GM04503 (cell line): ENCODE measurements around the gene C2orf69.

ENCODE experiments used
- DNase-seq: peaks from one replicate; pipeline ENCODE4 v3.0.0-alpha.2; 2012; ENCODE audit warnings: low read depth

Gene C2orf69

GRCh38 chr2:199914372-199914958, 3.4 kb downstream of the C2orf69 start:
- no peak for DNase-seq

GRCh38 chr2:199916980-199917379, 5.9 kb downstream of the C2orf69 start:
- DNase-seq = no peak

DNA sequence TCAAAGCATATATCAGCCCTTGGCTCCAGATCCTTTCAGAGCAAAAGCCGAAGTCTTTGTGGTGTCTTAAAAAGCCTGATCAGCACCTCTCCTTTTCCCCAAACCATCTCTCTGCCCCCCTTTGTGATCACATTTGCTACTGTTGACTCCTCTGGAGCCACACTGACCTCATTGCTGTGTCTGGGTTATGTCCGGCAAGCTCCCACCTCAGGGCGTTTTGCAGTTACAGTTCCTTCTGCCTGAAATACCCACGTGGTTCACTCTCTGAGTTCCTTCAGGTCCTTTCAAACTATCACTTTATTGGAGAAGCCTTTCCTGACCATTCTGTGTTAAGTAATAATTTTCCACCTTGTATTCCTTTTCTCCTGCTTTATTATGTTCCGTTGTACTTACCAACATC, 11.8 kb downstream of the C2orf69 start:
- no peak for DNase-seq

DNA sequence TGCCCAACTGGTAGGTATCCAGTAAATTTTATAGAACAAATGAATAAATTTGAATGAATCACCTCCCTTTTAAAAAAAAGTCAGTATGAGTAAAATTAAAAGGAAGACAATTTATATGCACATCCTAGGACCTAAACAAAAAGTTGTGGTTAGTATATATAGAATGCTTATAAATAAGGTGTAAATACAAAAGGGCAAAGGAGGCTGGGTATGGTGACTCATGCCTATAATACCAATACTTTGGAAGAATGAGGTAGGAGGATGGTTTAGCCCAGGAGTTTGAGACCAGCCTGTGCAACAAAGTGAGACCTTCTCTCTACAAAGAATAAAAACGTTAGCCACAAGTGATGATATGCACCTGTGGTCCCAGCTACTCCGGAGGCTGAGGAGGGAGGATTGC, 12.8 kb downstream of the C2orf69 start:
- no peak for DNase-seq

DNA sequence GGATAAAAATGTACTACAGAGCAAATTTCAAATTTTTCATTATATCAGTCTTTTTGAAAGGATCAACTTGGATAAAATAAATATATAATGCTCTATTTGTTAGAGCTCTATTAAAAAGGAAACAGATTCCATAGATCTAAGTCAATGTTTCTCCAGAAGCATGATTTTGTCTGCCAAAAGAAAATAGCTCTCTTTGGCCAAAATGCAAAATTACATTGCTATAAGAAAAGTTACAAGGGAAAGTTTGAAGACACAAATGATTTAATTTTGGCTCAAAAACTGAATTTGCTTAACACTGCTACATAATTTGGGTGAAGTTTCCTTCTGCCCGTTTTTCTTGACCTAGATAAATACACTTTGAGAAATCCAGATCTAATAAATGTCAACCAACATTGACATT, 15.7 kb downstream of the C2orf69 start:
- no peak for DNase-seq

DNA sequence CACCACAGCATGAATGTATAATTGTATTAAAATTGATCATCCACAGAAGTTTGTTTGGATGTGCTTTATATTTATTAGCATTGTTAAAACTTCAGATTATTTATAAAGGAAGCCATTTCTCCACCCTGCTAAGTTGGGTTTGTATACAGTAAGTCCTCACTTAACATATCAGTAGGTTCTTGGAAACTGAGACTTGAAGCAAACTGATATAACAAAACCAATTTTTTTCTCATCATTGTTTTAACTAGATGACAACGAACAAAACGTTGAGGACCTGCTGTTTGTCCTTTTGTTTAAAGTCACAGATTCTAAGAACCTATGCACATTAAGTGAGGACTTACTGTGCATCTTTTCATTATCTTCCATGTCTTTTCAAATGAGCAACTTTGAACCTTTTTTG, 17.1 kb downstream of the C2orf69 start:
- no peak for DNase-seq

- DNase-seq = no peak
Observed at GRCh38 chr2:199928626-199929025, 17.5 kb downstream of the C2orf69 start.

GRCh38 chr2:199929262-199929661, 18.2 kb downstream of the C2orf69 start:
- DNase-seq = no peak

- no peak for DNase-seq
Observed at GRCh38 chr2:199932312-199932855, 21.3 kb downstream of the C2orf69 start.

- DNase-seq = no peak
Observed at GRCh38 chr2:199933466-199933865, 22.4 kb downstream of the C2orf69 start.

- DNase-seq = no peak
Observed at GRCh38 chr2:199936554-199936953, 25.5 kb downstream of the C2orf69 start.

DNA sequence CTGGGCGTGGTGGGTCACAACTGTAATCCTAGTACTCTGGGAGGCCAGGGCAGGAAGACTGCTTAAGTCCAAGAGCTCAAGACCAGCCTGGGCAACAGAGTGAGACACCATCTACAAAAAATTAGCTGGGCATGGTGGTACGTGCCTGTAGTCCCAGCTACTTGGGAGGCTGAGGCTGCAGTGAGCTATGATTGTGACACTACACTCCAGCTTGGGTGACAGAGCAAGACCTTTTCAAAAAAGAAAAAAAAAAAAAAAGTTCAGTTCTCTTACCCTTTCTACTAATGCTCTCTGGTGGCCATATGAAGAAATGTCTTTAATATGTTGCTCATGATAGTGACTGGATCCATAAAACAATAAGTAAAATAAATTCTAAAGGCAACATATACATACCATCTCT, 29.3 kb downstream of the C2orf69 start:
- DNase-seq = peak; percentile 14

DNA sequence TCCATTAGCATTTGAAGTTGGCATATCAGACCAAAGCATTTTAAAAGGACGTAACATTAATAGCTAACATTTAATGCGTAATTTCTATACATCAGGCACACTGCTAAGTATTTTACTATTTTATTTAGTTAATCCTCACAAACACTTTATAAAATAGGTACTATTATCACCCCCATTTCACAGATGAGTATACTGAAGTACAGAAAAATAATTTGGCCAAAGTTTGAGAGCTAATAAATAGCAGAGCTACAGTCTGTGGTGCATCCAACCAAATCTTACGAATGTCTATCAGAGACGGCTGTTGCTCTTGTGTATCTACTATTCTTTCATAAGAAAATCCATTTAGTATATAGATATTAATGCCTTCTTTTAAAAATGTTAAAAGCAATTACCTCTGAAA, 32.3 kb downstream of the C2orf69 start:
- DNase-seq = no peak

GRCh38 chr2:199946196-199946595, 35.1 kb downstream of the C2orf69 start:
- no peak for DNase-seq

- DNase-seq = peak; percentile 30
Observed at GRCh38 chr2:199946836-199947235, 35.7 kb downstream of the C2orf69 start.

GRCh38 chr2:199950396-199950795, 39.3 kb downstream of the C2orf69 start:
- DNase-seq = no peak

DNA sequence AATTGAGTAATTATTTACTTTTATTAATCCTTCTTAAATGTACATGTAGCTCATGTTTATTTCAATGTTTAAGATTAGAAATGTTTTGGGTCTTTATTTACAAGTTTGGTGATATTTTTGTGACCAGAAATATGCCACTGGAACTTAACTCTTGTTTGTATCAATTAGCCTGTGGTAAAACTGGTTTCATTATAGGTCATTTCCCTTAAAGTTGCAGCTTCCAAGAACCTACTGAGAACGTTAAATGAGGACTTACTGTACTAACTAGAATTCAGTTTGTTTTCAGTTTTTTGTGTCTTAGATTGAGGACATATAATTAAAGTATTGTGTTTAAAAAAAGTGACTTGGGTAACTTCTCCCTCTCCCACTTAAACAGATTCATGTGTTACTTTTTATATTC, 39.9 kb downstream of the C2orf69 start:
- DNase-seq = no peak

GRCh38 chr2:199955007-199955338, 43.9 kb downstream of the C2orf69 start:
- no peak for DNase-seq

DNA sequence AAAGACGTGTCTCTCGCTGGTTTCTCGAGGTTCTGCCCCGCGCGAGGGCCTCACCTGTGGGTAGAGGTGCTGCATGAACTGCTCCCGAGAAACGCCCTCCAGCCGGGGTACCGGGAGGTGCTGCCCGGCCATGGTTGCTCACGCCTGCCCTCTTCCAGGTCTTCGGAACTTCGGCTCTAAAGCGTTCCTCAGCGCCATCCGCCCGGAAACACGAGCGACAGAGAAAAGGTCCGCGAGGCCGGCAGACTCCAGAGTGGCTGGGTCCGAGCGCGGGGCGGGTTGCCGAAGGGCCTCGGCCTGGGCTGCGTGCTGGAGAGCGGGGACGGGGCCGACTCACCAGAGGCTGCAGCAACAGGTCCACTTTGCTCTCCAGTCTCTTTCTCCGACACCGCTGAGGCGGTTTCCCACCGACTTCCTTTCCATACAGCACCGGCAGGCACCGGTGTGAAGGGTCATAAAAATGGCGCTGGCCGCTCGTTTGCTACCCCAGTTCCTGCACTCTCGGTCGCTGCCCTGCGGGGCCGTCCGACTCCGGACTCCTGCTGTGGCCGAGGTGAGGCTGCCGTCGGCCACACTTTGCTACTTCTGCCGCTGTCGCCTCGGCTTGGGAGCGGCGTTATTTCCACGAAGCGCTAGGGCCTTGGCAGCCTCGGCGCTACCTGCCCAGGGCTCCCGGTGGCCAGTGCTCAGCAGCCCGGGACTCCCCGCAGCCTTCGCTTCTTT, 44.4 kb downstream of the C2orf69 start, which contains the start of the genes MAIP1 and TYW5:
MAIP1 (plus strand) TSS at position 244 of the 723 bp plus-strand sequence; CDS start at position 461, 217 bp downstream.
TYW5 (minus strand) TSS at position 153 of the 723 bp plus-strand sequence; CDS start at position 132, 21 bp downstream.
- peak; percentile 47 for DNase-seq

- DNase-seq = no peak
Observed at GRCh38 chr2:199956062-199956380, 44.9 kb downstream of the C2orf69 start.

GRCh38 chr2:199958014-199958413, 46.9 kb downstream of the C2orf69 start:
- DNase-seq = no peak

DNA sequence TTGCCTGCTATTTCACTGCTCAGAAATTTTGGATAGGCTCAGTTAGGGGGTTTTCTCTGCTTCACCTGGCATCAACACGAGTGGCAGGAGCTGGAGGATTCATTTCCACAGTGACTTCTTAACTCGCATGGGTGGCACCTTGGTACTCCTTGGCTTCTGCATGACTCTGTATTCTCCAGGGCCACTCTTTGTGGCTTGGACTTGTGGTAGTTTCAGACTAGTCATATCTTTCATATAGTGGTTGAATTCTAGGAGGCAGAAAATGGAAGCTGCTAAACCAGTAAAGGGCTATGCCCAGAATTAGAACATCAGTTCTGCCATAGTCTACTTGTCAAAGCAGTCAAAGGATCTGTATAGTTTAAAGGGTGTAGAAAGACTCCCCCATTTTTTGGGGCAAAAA, 51.1 kb downstream of the C2orf69 start:
- DNase-seq = no peak

GRCh38 chr2:199966405-199966804, 55.3 kb downstream of the C2orf69 start:
- DNase-seq = no peak

DNA sequence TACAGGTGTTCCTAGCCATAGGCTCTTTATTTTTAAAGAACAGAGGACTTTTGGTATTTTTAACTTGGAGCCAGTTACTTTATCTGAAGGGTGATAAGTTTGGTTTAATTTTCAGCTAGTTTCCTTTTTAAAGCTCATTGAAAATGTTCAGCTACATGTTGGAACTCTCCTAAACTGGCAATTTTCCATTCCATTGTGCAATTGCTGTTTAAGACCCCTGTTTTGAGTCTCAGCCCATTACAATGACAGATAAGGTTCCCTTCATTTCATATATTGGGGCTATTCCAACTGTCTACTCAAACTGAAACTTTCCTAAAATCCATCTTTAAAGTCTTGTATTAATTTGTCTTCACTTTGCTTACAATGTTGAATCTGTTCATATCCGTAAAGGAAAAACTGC, 55.9 kb downstream of the C2orf69 start:
- no peak for DNase-seq
